ENCODE data around the gene CTBS. TPM values are rescaled to one million over a fixed set of nuclear protein-coding genes. Genes with fewer than 3 reads are reported as not detected.
A peak's percentile ranks its signal among the peaks of the same experiment; 100 is the strongest.

CTBS gene
- polyA plus RNA-seq, 2 of the 4 experiments (the other 2 are of a cell fraction) = 6.7 to 25.3 TPM

GRCh38 chr1:84506002-84506728 lies 68.1 kb downstream of the CTBS start, which contains the start of the genes GNG5 and SPATA1:
TSS of gene GNG5 (minus strand) at chr1:84506581. CDS start at chr1:84506091, 490 bp downstream.
TSS of gene SPATA1 (plus strand) at chr1:84506386. CDS start at chr1:84516360, 9,974 bp downstream.
- WGBS (ENCODE audit: missing lambda C conversion rate) = 0% methylated on average over 11 of the region's 60 CpGs
- peak within 1 kb of the TSS; percentile 79 for H3K4me3 ChIP-seq
- 0 out of 3 replicates have a peak, but pooled peaks cover 4% of the 10 kb centered on the region for H3K9me3 ChIP-seq
- peak; percentile 80 to 94 for DNase-seq (ENCODE audit: low read depth in 1 of 2, low spot score in 1 of 2)
- peak; percentile 95 to 96 for ATAC-seq
- H3K27ac ChIP-seq = peak within 1 kb of the TSS; percentile 94 to 99
- POLR2A ChIA-PET = interaction anchor here (0.6 to 1.9 kb wide), 18 partner anchors 9 to 605 kb away, joined by 3 to 27 read pairs (median 4); partner anchors contain the start of genes CTBS and RPF1
- CTCF ChIA-PET = interaction anchor here (0.7 to 1.9 kb wide), 6 partner anchors 10 to 248 kb away, joined by 3 to 10 read pairs (median 4); no protein-coding TSS in a partner anchor
- no peak for FAIRE-seq
- H3K4me1 ChIP-seq = peaks cover 22% of the 10 kb centered on the region; the same call in 1 of the 3 replicates
- peak within 1 kb of the TSS; percentile 92 for H3K4me2 ChIP-seq
- no peak for TF ChIP-seq ZFP36 (IDR thresholded peaks at IDR 0.05; ENCODE audit: borderline replicate concordance, partially characterized antibody)
- TF ChIP-seq RNF2 (IDR thresholded peaks at IDR 0.05; ENCODE audit: borderline replicate concordance, low read depth) = no peak
- no peak for TF ChIP-seq GATA3 (IDR thresholded peaks at IDR 0.05; ENCODE audit: borderline replicate concordance)
- TF ChIP-seq JUNB (IDR thresholded peaks at IDR 0.05) = peak; percentile 32; the same call in 1 of the 2 replicates
- no peak for TF ChIP-seq EP300 (IDR thresholded peaks at IDR 0.05)
- TF ChIP-seq MAFK (IDR thresholded peaks at IDR 0.05; ENCODE audit: partially characterized antibody) = no peak
- TF ChIP-seq CHD4 (IDR thresholded peaks at IDR 0.05; ENCODE audit: borderline replicate concordance) = no peak
- TF ChIP-seq BCL3 (IDR thresholded peaks at IDR 0.05) = peak; percentile 54; the same call in 2 of the 3 replicates
- TF ChIP-seq USF2 (IDR thresholded peaks at IDR 0.05) = no peak
- peak; percentile 62 to 72; a peak in 3 of 5 replicates for TF ChIP-seq JUN (IDR thresholded peaks at IDR 0.05)
- no peak for TF ChIP-seq HOXB13 (CRISPR knock-in tag; IDR thresholded peaks at IDR 0.05; ENCODE audit: low read depth)
- no peak for TF ChIP-seq HOXB5 (CRISPR knock-in tag; IDR thresholded peaks at IDR 0.05)
- no peak for TF ChIP-seq NPAS2 (CRISPR knock-in tag; IDR thresholded peaks at IDR 0.05; ENCODE audit: borderline replicate concordance)
- no peak for TF ChIP-seq ZSCAN20 (CRISPR knock-in tag; IDR thresholded peaks at IDR 0.05)
- TF ChIP-seq SREBF2 (IDR thresholded peaks at IDR 0.05) = no peak
- no peak for TF ChIP-seq NR3C1 (IDR thresholded peaks at IDR 0.05)
- TF ChIP-seq MYC (IDR thresholded peaks at IDR 0.05; ENCODE audit: borderline replicate concordance, low read length) = 0 out of 2 replicates have a peak, but pooled peaks have one; percentile 53
- peak; percentile 36 for TF ChIP-seq POLR2A (IDR thresholded peaks at IDR 0.05; ENCODE audit: low read length)
- TF ChIP-seq POLR2AphosphoS2 (conservative IDR thresholded peaks at IDR 0.05; ENCODE audit: low read length) = no peak
- no peak for TF ChIP-seq PBX3 (IDR thresholded peaks at IDR 0.05)
- TF ChIP-seq CBX2 (IDR thresholded peaks at IDR 0.05; ENCODE audit: borderline replicate concordance, low read depth) = no peak
- 0 out of 2 replicates have a peak, but pooled peaks have one; percentile 17 for TF ChIP-seq FOSL2 (IDR thresholded peaks at IDR 0.05)
- TF ChIP-seq FOSL2 (CRISPR knock-in tag; IDR thresholded peaks at IDR 0.05) = peak; percentile 89
- TF ChIP-seq EHMT2 (IDR thresholded peaks at IDR 0.05; ENCODE audit: low read depth) = no peak
- no peak for TF ChIP-seq CTCF (IDR thresholded peaks at IDR 0.05)
- TF ChIP-seq RFX5 (IDR thresholded peaks at IDR 0.05) = no peak
- no peak for TF ChIP-seq HEYL (CRISPR knock-in tag; IDR thresholded peaks at IDR 0.05)
- TF ChIP-seq PHF8 (IDR thresholded peaks at IDR 0.05; ENCODE audit: borderline replicate concordance, low read depth) = peak; percentile 86; the same call in 1 of the 2 replicates
- TF ChIP-seq FOXS1 (CRISPR knock-in tag; IDR thresholded peaks at IDR 0.05) = no peak
- TF ChIP-seq HOXA7 (CRISPR knock-in tag; IDR thresholded peaks at IDR 0.05) = no peak
- TF ChIP-seq TFCP2L1 (CRISPR knock-in tag; IDR thresholded peaks at IDR 0.05) = no peak
- 0 out of 2 replicates have a peak, but pooled peaks have one; percentile 35 for TF ChIP-seq MAZ (IDR thresholded peaks at IDR 0.05; ENCODE audit: borderline replicate concordance, low read depth, low read length)
- no peak for TF ChIP-seq HMGXB4 (CRISPR knock-in tag; IDR thresholded peaks at IDR 0.05; ENCODE audit: borderline replicate concordance)
- TF ChIP-seq RAD21 (conservative IDR thresholded peaks at IDR 0.05 in 1 of 2, IDR thresholded peaks at IDR 0.05 in 1 of 2) = no peak
- TF ChIP-seq KDM1A (IDR thresholded peaks at IDR 0.05; ENCODE audit: low read depth) = no peak

Data from A549 (cell line).